GM23338 (cell line): Measurements from ENCODE around the gene DAB2. TPM values are rescaled to one million over a fixed set of nuclear protein-coding genes. Genes with fewer than 3 reads are reported as not detected.

Experiments
- ATAC-seq: fragments of 200-7000 bp; cut with Tn5 transposase; 3 replicates; pipeline ENCODE4 v1.9.1; 2020
- DNase-seq: peaks from one replicate; pipeline ENCODE4 v3.0.0-alpha.2; 2015; ENCODE audit warnings: low spot score
- H2AFZ ChIP-seq: fragments of 200-600 bp; sonication (generic); 2 replicates; pipeline ENCODE4 v1.8.0; 2016; ENCODE audit warnings: antibody characterized with exemption, mild to moderate bottlenecking, moderate library complexity
- H3F3A ChIP-seq: fragments of 200-600 bp; sonication (generic); replicated peaks from 2 replicates; pipeline ENCODE4 v1.8.0; 2017; ENCODE audit warnings: antibody characterized with exemption, mixed run types, low read depth
- H3K27ac ChIP-seq: fragments of 200-600 bp; sonication (generic); 2 replicates; pipeline ENCODE4 v1.6.1; 2016; ENCODE audit warnings: low read depth
- H3K27me3 ChIP-seq: fragments of 200-600 bp; sonication (generic); 2 replicates; pipeline ENCODE4 v1.8.0; 2016; ENCODE audit warnings: mild to moderate bottlenecking, mixed run types, moderate library complexity; ENCODE audit not compliant: insufficient read depth
- H3K36me3 ChIP-seq: fragments of 200-600 bp; sonication (generic); 2 replicates; pipeline ENCODE4 v1.8.0; 2016; ENCODE audit warnings: mild to moderate bottlenecking; ENCODE audit not compliant: insufficient read depth
- H3K4me1 ChIP-seq: fragments of 200-600 bp; sonication (generic); 2 replicates; pipeline ENCODE4 v1.8.0; 2016; ENCODE audit warnings: mild to moderate bottlenecking, moderate library complexity; ENCODE audit not compliant: insufficient read depth
- H3K4me2 ChIP-seq: fragments of 200-600 bp; sonication (generic); 2 replicates; pipeline ENCODE4 v1.7.1; 2017; ENCODE audit warnings: mixed run types
- H3K4me3 ChIP-seq: fragments of 200-600 bp; sonication (generic); 2 replicates; pipeline ENCODE4 v1.6.1; 2016; ENCODE audit warnings: mixed run types
- H3K79me2 ChIP-seq: fragments of 200-600 bp; sonication (generic); replicated peaks from 2 replicates; pipeline ENCODE4 v1.8.0; 2017; ENCODE audit warnings: mild to moderate bottlenecking; ENCODE audit not compliant: insufficient read depth
- H3K9me2 ChIP-seq: fragments of 200-600 bp; sonication (generic); 2 replicates; pipeline ENCODE4 v1.8.0; 2017; ENCODE audit not compliant: insufficient read depth
- H4K20me1 ChIP-seq: fragments of 200-600 bp; sonication (generic); replicated peaks from 2 replicates; pipeline ENCODE4 v1.8.0; 2017; ENCODE audit warnings: mild to moderate bottlenecking; ENCODE audit not compliant: insufficient read depth
- H3K27ac Mint-ChIP-seq: 2 replicates; pipeline ENCODE4 v1.8.0; 2020; ENCODE audit warnings: inconsistent platforms, mild to moderate bottlenecking, moderate library complexity, mixed read lengths
- H3K27me3 Mint-ChIP-seq: 3 replicates; pipeline ENCODE4 v1.8.0; 2022; ENCODE audit warnings: low read depth, mild to moderate bottlenecking, moderate library complexity, mixed read lengths, inconsistent platforms; ENCODE audit not compliant: insufficient read depth, poor library complexity
- H3K36me3 Mint-ChIP-seq: 3 replicates; pipeline ENCODE4 v1.8.0; 2021; ENCODE audit warnings: low read depth, mild to moderate bottlenecking, inconsistent platforms, moderate library complexity, mixed read lengths
- H3K4me1 Mint-ChIP-seq: 3 replicates; pipeline ENCODE4 v1.8.0; 2020; ENCODE audit warnings: mild to moderate bottlenecking, inconsistent platforms, mixed read lengths
- H3K4me3 Mint-ChIP-seq: 3 replicates; pipeline ENCODE4 v1.8.0; 2021; ENCODE audit warnings: moderate library complexity, mild to moderate bottlenecking, inconsistent platforms, mixed read lengths
- H3K9me3 Mint-ChIP-seq: 3 replicates; pipeline ENCODE4 v1.8.0; 2020; ENCODE audit warnings: moderate library complexity, mild to moderate bottlenecking, inconsistent platforms, mixed read lengths
- EZH2 ChIP-seq: fragments of 200-600 bp; sonication (generic); IDR thresholded peaks from one replicate; pipeline ENCODE4 v1.8.0; 2017; ENCODE audit warnings: antibody characterized with exemption, mild to moderate bottlenecking, low read depth; ENCODE audit not compliant: unreplicated experiment
- EZH2phosphoT487 ChIP-seq: fragments of 200-600 bp; sonication (generic); IDR thresholded peaks from one replicate; pipeline ENCODE4 v1.8.1; 2018; ENCODE audit warnings: antibody characterized with exemption; ENCODE audit not compliant: unreplicated experiment
- JUNB ChIP-seq: IDR thresholded peaks from one replicate; pipeline ENCODE4 v1.6.1; 2016; ENCODE audit warnings: antibody characterized with exemption; ENCODE audit not compliant: unreplicated experiment
- NANOG ChIP-seq: IDR thresholded peaks from 2 replicates; pipeline ENCODE4 v1.6.1; 2016; ENCODE audit warnings: antibody characterized with exemption, borderline replicate concordance
- POLR2AphosphoS5 ChIP-seq: IDR thresholded peaks from 2 replicates; pipeline ENCODE4 v1.6.1; 2016; ENCODE audit warnings: antibody characterized with exemption, low read depth
- STAT1 ChIP-seq: IDR thresholded peaks from one replicate; pipeline ENCODE4 v1.6.1; 2016; ENCODE audit warnings: antibody characterized with exemption; ENCODE audit not compliant: unreplicated experiment
- ZNF114 ChIP-seq: fragments of 250-450 bp; sonication (Bioruptor Pico); IDR thresholded peaks from 2 replicates; pipeline ENCODE4 v1.5.0; 2020; ENCODE audit warnings: mild to moderate bottlenecking, moderate library complexity
- ZNF331 ChIP-seq: fragments of 250-450 bp; sonication (Bioruptor Pico); IDR thresholded peaks from 2 replicates; pipeline ENCODE4 v1.5.0; 2020; ENCODE audit warnings: low read depth, mild to moderate bottlenecking, moderate library complexity
- polyA plus RNA-seq: library from polyadenylated mRNA; unstranded; fragments of >200 nt; fragmentation: Nextera tagmentation; extraction: Ambion mirVana; gene quantifications from 2 replicates; pipeline ENCODE4 v1.2.1, GENCODE V29; 2016
- total RNA-seq: library from RNA; depleted of rRNA; stranded (reverse); fragments of >200 nt; shearing (Covaris generic); gene quantifications from 2 replicates; pipeline ENCODE4 v1.2.3, GENCODE V29; 2014
- TF ChIP-seq, protein P1 (sequence below): fragments of 250-450 bp; sonication (Bioruptor Pico); IDR thresholded peaks from 2 replicates; pipeline ENCODE4 v1.5.0; 2020; ENCODE audit warnings: mild to moderate bottlenecking, moderate library complexity
- TF ChIP-seq, protein P2 (sequence below): IDR thresholded peaks from 2 replicates; pipeline ENCODE4 v1.6.1; 2016; ENCODE audit warnings: antibody characterized with exemption
- TF ChIP-seq, protein P3 (sequence below): IDR thresholded peaks from one replicate; pipeline ENCODE4 v1.6.1; 2018; ENCODE audit warnings: antibody characterized with exemption; ENCODE audit not compliant: unreplicated experiment
- TF ChIP-seq, protein P4 (sequence below), 2 experiments: fragments of 200-600 bp in 1 of 2; sonication (generic) in 1 of 2; conservative IDR thresholded peaks; 2 replicates each; pipeline versions ENCODE4 v1.5.1 to v1.6.1; 2016 to 2017; ENCODE audit warnings: antibody characterized with exemption in 2 of 2, low read depth in 2 of 2, mild to moderate bottlenecking in 2 of 2, moderate library complexity in 1 of 2

DAB2 gene
- total and polyA plus RNA-seq, 2 experiments from 2014 or later, result 6.4 to 8.4 TPM

DNA sequence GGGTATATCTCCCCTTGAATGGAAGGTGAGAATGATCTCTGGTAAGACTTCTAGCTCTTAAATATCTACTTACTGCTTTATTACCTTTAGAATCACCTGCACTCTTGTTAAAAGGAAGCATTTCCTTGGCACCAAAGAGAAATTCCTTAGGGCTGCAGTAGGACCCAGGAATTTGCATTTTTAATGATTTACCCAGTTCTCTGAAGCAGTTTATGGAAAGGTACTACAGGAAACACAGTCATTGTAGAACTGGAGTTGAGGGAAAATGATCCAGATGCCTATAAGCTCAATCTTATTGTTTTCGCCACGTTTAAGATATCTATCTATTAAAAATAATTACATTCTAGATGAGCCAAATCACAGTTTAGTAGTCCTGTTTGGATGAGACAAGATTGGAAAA is 51.0 kb downstream of the DAB2 start (continued):
- TF ChIP-seq, protein P1, sequence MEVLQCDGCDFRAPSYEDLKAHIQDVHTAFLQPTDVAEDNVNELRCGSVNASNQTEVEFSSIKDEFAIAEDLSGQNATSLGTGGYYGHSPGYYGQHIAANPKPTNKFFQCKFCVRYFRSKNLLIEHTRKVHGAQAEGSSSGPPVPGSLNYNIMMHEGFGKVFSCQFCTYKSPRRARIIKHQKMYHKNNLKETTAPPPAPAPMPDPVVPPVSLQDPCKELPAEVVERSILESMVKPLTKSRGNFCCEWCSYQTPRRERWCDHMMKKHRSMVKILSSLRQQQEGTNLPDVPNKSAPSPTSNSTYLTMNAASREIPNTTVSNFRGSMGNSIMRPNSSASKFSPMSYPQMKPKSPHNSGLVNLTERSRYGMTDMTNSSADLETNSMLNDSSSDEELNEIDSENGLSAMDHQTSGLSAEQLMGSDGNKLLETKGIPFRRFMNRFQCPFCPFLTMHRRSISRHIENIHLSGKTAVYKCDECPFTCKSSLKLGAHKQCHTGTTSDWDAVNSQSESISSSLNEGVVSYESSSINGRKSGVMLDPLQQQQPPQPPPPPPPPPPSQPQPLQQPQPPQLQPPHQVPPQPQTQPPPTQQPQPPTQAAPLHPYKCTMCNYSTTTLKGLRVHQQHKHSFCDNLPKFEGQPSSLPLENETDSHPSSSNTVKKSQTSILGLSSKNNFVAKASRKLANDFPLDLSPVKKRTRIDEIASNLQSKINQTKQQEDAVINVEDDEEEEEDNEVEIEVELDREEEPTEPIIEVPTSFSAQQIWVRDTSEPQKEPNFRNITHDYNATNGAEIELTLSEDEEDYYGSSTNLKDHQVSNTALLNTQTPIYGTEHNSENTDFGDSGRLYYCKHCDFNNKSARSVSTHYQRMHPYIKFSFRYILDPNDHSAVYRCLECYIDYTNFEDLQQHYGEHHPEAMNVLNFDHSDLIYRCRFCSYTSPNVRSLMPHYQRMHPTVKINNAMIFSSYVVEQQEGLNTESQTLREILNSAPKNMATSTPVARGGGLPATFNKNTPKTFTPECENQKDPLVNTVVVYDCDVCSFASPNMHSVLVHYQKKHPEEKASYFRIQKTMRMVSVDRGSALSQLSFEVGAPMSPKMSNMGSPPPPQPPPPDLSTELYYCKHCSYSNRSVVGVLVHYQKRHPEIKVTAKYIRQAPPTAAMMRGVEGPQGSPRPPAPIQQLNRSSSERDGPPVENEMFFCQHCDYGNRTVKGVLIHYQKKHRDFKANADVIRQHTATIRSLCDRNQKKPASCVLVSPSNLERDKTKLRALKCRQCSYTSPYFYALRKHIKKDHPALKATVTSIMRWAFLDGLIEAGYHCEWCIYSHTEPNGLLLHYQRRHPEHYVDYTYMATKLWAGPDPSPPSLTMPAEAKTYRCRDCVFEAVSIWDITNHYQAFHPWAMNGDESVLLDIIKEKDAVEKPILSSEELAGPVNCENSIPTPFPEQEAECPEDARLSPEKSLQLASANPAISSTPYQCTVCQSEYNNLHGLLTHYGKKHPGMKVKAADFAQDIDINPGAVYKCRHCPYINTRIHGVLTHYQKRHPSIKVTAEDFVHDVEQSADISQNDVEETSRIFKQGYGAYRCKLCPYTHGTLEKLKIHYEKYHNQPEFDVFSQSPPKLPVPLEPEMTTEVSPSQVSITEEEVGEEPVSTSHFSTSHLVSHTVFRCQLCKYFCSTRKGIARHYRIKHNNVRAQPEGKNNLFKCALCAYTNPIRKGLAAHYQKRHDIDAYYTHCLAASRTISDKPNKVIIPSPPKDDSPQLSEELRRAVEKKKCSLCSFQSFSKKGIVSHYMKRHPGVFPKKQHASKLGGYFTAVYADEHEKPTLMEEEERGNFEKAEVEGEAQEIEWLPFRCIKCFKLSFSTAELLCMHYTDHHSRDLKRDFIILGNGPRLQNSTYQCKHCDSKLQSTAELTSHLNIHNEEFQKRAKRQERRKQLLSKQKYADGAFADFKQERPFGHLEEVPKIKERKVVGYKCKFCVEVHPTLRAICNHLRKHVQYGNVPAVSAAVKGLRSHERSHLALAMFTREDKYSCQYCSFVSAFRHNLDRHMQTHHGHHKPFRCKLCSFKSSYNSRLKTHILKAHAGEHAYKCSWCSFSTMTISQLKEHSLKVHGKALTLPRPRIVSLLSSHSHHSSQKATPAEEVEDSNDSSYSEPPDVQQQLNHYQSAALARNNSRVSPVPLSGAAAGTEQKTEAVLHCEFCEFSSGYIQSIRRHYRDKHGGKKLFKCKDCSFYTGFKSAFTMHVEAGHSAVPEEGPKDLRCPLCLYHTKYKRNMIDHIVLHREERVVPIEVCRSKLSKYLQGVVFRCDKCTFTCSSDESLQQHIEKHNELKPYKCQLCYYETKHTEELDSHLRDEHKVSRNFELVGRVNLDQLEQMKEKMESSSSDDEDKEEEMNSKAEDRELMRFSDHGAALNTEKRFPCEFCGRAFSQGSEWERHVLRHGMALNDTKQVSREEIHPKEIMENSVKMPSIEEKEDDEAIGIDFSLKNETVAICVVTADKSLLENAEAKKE (CRISPR knock-in tag), result no peak
- TF ChIP-seq STAT1 (no peak), NANOG (no peak), ZNF114 (no peak), JUNB (no peak), POLR2AphosphoS5 (no peak)
- TF ChIP-seq, protein P2, sequence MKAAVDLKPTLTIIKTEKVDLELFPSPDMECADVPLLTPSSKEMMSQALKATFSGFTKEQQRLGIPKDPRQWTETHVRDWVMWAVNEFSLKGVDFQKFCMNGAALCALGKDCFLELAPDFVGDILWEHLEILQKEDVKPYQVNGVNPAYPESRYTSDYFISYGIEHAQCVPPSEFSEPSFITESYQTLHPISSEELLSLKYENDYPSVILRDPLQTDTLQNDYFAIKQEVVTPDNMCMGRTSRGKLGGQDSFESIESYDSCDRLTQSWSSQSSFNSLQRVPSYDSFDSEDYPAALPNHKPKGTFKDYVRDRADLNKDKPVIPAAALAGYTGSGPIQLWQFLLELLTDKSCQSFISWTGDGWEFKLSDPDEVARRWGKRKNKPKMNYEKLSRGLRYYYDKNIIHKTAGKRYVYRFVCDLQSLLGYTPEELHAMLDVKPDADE, result no peak

DNA sequence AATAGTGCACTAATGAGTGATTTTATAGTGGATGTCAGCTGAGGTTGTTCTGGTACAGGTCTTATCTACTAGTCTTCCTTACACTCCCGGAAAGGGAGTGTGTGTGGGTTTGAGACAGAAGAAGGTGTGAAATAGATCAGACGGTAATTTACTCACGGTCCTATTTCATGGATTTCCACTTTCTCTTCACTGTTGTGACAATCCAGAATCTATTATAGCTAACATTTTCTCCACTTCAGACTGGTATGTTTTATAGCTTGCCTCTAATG is 53.5 kb downstream of the DAB2 start:
- Histone ChIP-seq H3K4me2 (no peak overlapping the region), H3K4me3 (no peak overlapping the region), H3K36me3 (no peaks in the 10 kb centered on the region), H3K27me3 (no peaks in the 10 kb centered on the region), H3K4me1 (peaks cover 6% of the 10 kb centered on the region; the same call in 1 of the 2 replicates), H3F3A (no peaks in the 10 kb centered on the region), H3K27ac (no peak overlapping the region), H3K9me2 (no peaks in the 10 kb centered on the region), H4K20me1 (no peaks in the 10 kb centered on the region), H2AFZ (no peak overlapping the region), H3K79me2 (no peaks in the 10 kb centered on the region)
- peaks cover 16% of the 10 kb centered on the region for H3K4me1 Mint-ChIP-seq
- no peak for ATAC-seq
- no peaks in the 10 kb centered on the region for H3K9me3 Mint-ChIP-seq
- no peak overlapping the region for H3K4me3 Mint-ChIP-seq
- peaks cover 2% of the 10 kb centered on the region for H3K27me3 Mint-ChIP-seq
- H3K36me3 Mint-ChIP-seq, result no peaks in the 10 kb centered on the region
- H3K27ac Mint-ChIP-seq, result no peak overlapping the region
- no peak for DNase-seq
- TF ChIP-seq, protein P3, sequence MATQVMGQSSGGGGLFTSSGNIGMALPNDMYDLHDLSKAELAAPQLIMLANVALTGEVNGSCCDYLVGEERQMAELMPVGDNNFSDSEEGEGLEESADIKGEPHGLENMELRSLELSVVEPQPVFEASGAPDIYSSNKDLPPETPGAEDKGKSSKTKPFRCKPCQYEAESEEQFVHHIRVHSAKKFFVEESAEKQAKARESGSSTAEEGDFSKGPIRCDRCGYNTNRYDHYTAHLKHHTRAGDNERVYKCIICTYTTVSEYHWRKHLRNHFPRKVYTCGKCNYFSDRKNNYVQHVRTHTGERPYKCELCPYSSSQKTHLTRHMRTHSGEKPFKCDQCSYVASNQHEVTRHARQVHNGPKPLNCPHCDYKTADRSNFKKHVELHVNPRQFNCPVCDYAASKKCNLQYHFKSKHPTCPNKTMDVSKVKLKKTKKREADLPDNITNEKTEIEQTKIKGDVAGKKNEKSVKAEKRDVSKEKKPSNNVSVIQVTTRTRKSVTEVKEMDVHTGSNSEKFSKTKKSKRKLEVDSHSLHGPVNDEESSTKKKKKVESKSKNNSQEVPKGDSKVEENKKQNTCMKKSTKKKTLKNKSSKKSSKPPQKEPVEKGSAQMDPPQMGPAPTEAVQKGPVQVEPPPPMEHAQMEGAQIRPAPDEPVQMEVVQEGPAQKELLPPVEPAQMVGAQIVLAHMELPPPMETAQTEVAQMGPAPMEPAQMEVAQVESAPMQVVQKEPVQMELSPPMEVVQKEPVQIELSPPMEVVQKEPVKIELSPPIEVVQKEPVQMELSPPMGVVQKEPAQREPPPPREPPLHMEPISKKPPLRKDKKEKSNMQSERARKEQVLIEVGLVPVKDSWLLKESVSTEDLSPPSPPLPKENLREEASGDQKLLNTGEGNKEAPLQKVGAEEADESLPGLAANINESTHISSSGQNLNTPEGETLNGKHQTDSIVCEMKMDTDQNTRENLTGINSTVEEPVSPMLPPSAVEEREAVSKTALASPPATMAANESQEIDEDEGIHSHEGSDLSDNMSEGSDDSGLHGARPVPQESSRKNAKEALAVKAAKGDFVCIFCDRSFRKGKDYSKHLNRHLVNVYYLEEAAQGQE, result no peak
- no peak for TF ChIP-seq EZH2phosphoT487
- TF ChIP-seq STAT1, result no peak
- TF ChIP-seq, protein P4, sequence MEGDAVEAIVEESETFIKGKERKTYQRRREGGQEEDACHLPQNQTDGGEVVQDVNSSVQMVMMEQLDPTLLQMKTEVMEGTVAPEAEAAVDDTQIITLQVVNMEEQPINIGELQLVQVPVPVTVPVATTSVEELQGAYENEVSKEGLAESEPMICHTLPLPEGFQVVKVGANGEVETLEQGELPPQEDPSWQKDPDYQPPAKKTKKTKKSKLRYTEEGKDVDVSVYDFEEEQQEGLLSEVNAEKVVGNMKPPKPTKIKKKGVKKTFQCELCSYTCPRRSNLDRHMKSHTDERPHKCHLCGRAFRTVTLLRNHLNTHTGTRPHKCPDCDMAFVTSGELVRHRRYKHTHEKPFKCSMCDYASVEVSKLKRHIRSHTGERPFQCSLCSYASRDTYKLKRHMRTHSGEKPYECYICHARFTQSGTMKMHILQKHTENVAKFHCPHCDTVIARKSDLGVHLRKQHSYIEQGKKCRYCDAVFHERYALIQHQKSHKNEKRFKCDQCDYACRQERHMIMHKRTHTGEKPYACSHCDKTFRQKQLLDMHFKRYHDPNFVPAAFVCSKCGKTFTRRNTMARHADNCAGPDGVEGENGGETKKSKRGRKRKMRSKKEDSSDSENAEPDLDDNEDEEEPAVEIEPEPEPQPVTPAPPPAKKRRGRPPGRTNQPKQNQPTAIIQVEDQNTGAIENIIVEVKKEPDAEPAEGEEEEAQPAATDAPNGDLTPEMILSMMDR (conservative IDR thresholded peaks at IDR 0.05; ENCODE audit: low read depth in 2 of 2), result no peak
- no peak for TF ChIP-seq ZNF114
- TF ChIP-seq NANOG, result no peak
- TF ChIP-seq ZNF331 (CRISPR knock-in tag), result no peak
- TF ChIP-seq EZH2, result no peak
- TF ChIP-seq, protein P2, result no peak
- no peak for TF ChIP-seq POLR2AphosphoS5
- TF ChIP-seq JUNB, result no peak
